Uterus (tissue), 4 donors: ENCODE data around the gene PLXND1. TPM values are rescaled to one million over a fixed set of nuclear protein-coding genes. Genes with fewer than 3 reads are reported as not detected.

Experiments
- DNase-seq, 2 donors: peaks; one replicate each; pipeline ENCODE4 v3.0.0-alpha.2; 2019 to 2020
- H3K27ac ChIP-seq, 2 donors: fragments of 200-600 bp; sonication (generic); 1 replicate in 1 of 2; 2 replicates in 1 of 2; pipeline ENCODE4 v1.5.1; 2016 to 2018
- H3K27me3 ChIP-seq, 2 donors: fragments of 200-600 bp; sonication (generic); one replicate each; pipeline ENCODE4 v1.5.1; 2018 to 2019; ENCODE audit warnings: control low read depth in 1 of 2
- H3K36me3 ChIP-seq, 2 donors: fragments of 200-600 bp; sonication (generic); one replicate each; pipeline ENCODE4 v1.5.1; 2019; ENCODE audit warnings: control low read depth in 1 of 2
- H3K4me1 ChIP-seq, 2 donors: fragments of 200-600 bp; sonication (generic); one replicate each; pipeline ENCODE4 v1.5.1; 2018 to 2019; ENCODE audit warnings: control low read depth in 1 of 2
- H3K4me3 ChIP-seq, 2 donors: fragments of 200-600 bp; sonication (generic); 1 replicate in 1 of 2; 2 replicates in 1 of 2; pipeline ENCODE4 v1.5.1; 2018 to 2019; ENCODE audit warnings: mild to moderate bottlenecking in 1 of 2
- H3K9me3 ChIP-seq, 2 donors: fragments of 200-600 bp; sonication (generic); one replicate each; pipeline ENCODE4 v1.5.1; 2019; ENCODE audit warnings: control low read depth in 1 of 2
- CTCF ChIP-seq, 4 experiments: fragments of 200-600 bp in 2 of 4; fragments of 450-650 bp in 2 of 4; sonication (generic) in 2 of 4; IDR thresholded peaks; one replicate each; pipeline ENCODE4 v1.5.1; 2016 to 2019; ENCODE audit warnings: antibody characterized with exemption in 4 of 4, mild to moderate bottlenecking in 2 of 4, moderate library complexity in 1 of 4
- POLR2A ChIP-seq, 2 donors: fragments of 450-650 bp; IDR thresholded peaks; one replicate each; pipeline ENCODE4 v1.6.1; 2016; ENCODE audit warnings: antibody characterized with exemption in 2 of 2, mild to moderate bottlenecking in 1 of 2, moderate library complexity in 1 of 2
- intact Hi-C: fragments of 100-400 bp; cut with DNase I; formaldehyde crosslinking; loops from one replicate; pipeline ENCODE4 v1.15.1; 2023; ENCODE audit warnings: low total_unique reads
- total RNA-seq, 4 donors: library from RNA; depleted of rRNA in 3 of 4; stranded (reverse); fragments of >200 nt in 3 of 4; gene quantifications; one replicate each; pipeline versions ENCODE4 v1.1.0 to v1.2.4, GENCODE V29; 2014 to 2023
- donor health status: DM: yes; HTN: yes; CAD: no.

The PLXND1 gene
- total RNA-seq, 4 donors from 2014 or later = 54.7 to 343 (median 121) TPM

GRCh38 chr3:129638481-129638880, 32.0 kb upstream of the PLXND1 start:
- Histone ChIP-seq H3K4me1 (no peaks in the 10 kb centered on the region), H3K27ac (no peak overlapping the region), H3K27me3 (no peaks in the 10 kb centered on the region), H3K9me3 (no peaks in the 10 kb centered on the region), H3K4me3 (no peak overlapping the region), H3K36me3 (no peaks in the 10 kb centered on the region)
- DNase-seq = no peak
- no peak for TF ChIP-seq POLR2A (IDR thresholded peaks at IDR 0.05)
- no peak for TF ChIP-seq CTCF (IDR thresholded peaks at IDR 0.05)
- intact Hi-C loops = no loop called here

DNA sequence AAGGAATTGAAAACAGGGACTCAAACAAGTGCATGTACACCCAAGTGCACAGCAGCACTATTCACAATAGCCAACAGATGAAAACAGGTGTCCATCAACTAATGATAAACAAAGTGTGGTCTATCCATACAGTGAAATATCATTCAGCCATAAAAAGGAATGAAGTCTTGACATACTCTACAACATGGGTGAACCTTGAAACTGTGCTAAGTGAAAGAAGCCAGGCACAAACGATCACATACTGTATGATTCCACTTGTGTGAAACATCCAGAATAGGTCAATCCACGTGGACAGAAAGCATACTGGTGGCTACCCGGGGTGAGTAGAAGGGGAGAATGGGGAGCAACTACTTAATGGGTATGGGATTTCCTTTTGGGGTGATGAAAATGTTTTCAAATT, 29.6 kb upstream of the PLXND1 start:
- Histone ChIP-seq H3K36me3 (no peaks in the 10 kb centered on the region), H3K4me1 (no peaks in the 10 kb centered on the region), H3K27me3 (no peaks in the 10 kb centered on the region), H3K9me3 (no peaks in the 10 kb centered on the region), H3K27ac (no peak overlapping the region), H3K4me3 (no peak overlapping the region)
- no peak for DNase-seq
- intact Hi-C loops = no loop called here
- TF ChIP-seq CTCF (IDR thresholded peaks at IDR 0.05) = no peak
- no peak for TF ChIP-seq POLR2A (IDR thresholded peaks at IDR 0.05)

GRCh38 chr3:129635656-129636055, 29.2 kb upstream of the PLXND1 start:
- Histone ChIP-seq H3K27me3 (no peaks in the 10 kb centered on the region), H3K4me3 (no peak overlapping the region), H3K9me3 (no peaks in the 10 kb centered on the region), H3K27ac (no peak overlapping the region), H3K4me1 (no peaks in the 10 kb centered on the region), H3K36me3 (no peaks in the 10 kb centered on the region)
- intact Hi-C loops = no loop called here
- no peak for TF ChIP-seq POLR2A (IDR thresholded peaks at IDR 0.05)
- TF ChIP-seq CTCF (IDR thresholded peaks at IDR 0.05) = no peak
- DNase-seq = no peak

DNA sequence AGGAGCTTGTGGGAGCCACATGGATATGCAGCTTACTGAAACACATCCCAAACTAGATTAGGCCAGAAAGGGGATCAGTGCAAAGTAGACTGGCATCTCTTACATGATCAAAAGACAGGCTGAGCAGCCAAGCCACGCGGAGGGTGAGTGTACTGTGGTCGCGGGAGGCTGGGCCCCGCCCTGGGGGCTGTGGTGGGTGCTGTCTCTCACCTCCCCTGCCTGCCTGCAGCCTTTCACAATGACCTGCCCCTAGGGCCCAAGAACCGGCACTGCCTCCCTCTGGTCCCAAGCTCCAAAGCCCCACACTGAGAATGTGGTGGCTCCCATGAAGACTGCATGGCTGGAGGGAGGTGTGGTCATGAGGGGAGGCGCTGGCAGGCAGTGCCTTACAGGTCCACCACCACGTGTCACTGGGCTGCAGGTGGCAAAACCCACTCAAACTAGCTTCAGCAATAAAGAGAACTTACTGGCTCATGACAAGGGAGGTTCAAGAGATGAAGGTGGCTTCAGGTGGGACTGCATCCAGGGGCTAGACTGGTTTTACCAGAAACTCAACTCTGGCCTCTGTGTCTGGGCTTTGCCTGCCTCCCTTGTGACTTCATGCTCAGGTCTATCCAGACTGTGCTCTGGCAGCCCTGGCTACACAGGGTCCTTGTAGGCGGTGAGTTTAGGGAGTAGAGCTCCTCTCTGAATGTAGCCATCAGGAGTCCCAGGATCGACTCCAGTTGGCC, 27.4 kb upstream of the PLXND1 start:
- Histone ChIP-seq H3K4me3 (no peak overlapping the region), H3K36me3 (no peaks in the 10 kb centered on the region), H3K27ac (no peak overlapping the region), H3K9me3 (no peaks in the 10 kb centered on the region), H3K27me3 (no peaks in the 10 kb centered on the region), H3K4me1 (no peaks in the 10 kb centered on the region)
- DNase-seq = no peak
- TF ChIP-seq CTCF (IDR thresholded peaks at IDR 0.05) (no peak), POLR2A (IDR thresholded peaks at IDR 0.05) (no peak)
- intact Hi-C loops = no loop called here

- intact Hi-C loops = no loop called here
- H3K4me1 ChIP-seq = no peaks in the 10 kb centered on the region
- TF ChIP-seq CTCF (IDR thresholded peaks at IDR 0.05) (no peak), POLR2A (IDR thresholded peaks at IDR 0.05) (no peak)
Measured at GRCh38 chr3:129632977-129633376, 26.5 kb upstream of the PLXND1 start.

More at GRCh38 chr3:129632977-129633376, 26.5 kb upstream of the PLXND1 start:
- DNase-seq = no peak
- no peak overlapping the region for H3K27ac ChIP-seq
- H3K27me3 ChIP-seq = no peaks in the 10 kb centered on the region
- no peaks in the 10 kb centered on the region for H3K36me3 ChIP-seq
- no peaks in the 10 kb centered on the region for H3K9me3 ChIP-seq
- H3K4me3 ChIP-seq = no peak overlapping the region
